Vagina (tissue), 2 donors: Measurements from ENCODE around the gene INTU. TPM values are rescaled to one million over a fixed set of nuclear protein-coding genes. Genes with fewer than 3 reads are reported as not detected.

Experiments used
- DNase-seq, 2 donors: peaks; one replicate each; pipeline ENCODE4 v3.0.0-alpha.2; 2017; ENCODE audit errors: extremely low spot score in 2 of 2
- H3K27ac ChIP-seq: fragments of 200-600 bp; sonication (generic); one replicate; pipeline ENCODE4 v1.5.1; 2019
- H3K27me3 ChIP-seq: fragments of 200-600 bp; sonication (generic); one replicate; pipeline ENCODE4 v1.5.1; 2019
- H3K36me3 ChIP-seq, 2 donors: fragments of 200-600 bp; sonication (generic); one replicate each; pipeline ENCODE4 v1.5.1; 2017 to 2019
- H3K4me1 ChIP-seq: fragments of 200-600 bp; sonication (generic); one replicate; pipeline ENCODE4 v1.5.1; 2019
- H3K4me3 ChIP-seq, 2 donors: fragments of 200-600 bp; sonication (generic); 1 replicate in 1 of 2; 2 replicates in 1 of 2; pipeline ENCODE4 v1.5.1; 2016 to 2019
- H3K9me3 ChIP-seq: fragments of 200-600 bp; sonication (generic); one replicate; pipeline ENCODE4 v1.5.1; 2019
- POLR2A ChIP-seq, 2 donors: fragments of 450-650 bp; IDR thresholded peaks; one replicate each; pipeline ENCODE4 v1.6.1; 2017; ENCODE audit warnings: antibody characterized with exemption in 2 of 2, mild to moderate bottlenecking in 2 of 2, moderate library complexity in 2 of 2
- POLR2AphosphoS5 ChIP-seq, 2 donors: sonication (generic); formaldehyde crosslinking; IDR thresholded peaks; one replicate each; pipeline ENCODE4 v1.9.0; 2017; ENCODE audit warnings: antibody characterized with exemption in 2 of 2, mild to moderate bottlenecking in 2 of 2, low read depth in 1 of 2; ENCODE audit not compliant: insufficient read depth in 1 of 2
- intact Hi-C: fragments of 100-400 bp; cut with DNase I; formaldehyde crosslinking; loops from one replicate; pipeline ENCODE4 v1.15.1; 2023
- total RNA-seq: library from RNA; depleted of rRNA; stranded (reverse); fragments of >200 nt; gene quantifications from one replicate; pipeline ENCODE4 v1.2.3, GENCODE V29; 2016
- TF ChIP-seq, protein P1 (sequence below), 3 experiments: fragments of 450-650 bp in 2 of 3; fragments of 200-600 bp in 1 of 3; sonication (generic) in 1 of 3; IDR thresholded peaks; one replicate each; pipeline ENCODE4 v1.5.1; 2017 to 2019; ENCODE audit warnings: antibody characterized with exemption in 3 of 3, mild to moderate bottlenecking in 2 of 3, moderate library complexity in 2 of 3

INTU gene
- total RNA-seq, 1 donor from 2014 or later: 8.8 TPM

DNA sequence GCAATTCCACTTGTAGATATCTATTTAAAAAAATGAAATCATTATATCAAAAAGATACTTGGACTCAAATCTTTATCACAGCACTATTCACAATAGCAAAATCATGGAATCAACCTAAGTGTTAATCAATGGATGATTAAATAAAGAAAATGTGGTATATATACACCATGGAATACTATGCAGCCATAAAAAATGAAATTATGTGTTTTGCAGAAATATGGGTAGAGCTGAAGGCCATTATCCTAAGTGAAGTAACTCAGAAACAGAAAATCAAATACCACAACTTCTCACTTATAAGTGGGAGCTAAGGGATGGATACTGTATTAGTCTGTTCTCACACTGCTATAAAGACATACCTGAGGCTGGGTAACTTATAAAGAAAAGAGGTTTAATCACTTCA, 14.3 kb upstream of the INTU start:
- Histone ChIP-seq H3K9me3 (no peaks in the 10 kb centered on the region), H3K27me3 (no peaks in the 10 kb centered on the region), H3K4me3 (no peak overlapping the region), H3K36me3 (no peaks in the 10 kb centered on the region), H3K4me1 (peaks cover 11% of the 10 kb centered on the region), H3K27ac (no peak overlapping the region)
- DNase-seq: no peak
- TF ChIP-seq, protein P1, sequence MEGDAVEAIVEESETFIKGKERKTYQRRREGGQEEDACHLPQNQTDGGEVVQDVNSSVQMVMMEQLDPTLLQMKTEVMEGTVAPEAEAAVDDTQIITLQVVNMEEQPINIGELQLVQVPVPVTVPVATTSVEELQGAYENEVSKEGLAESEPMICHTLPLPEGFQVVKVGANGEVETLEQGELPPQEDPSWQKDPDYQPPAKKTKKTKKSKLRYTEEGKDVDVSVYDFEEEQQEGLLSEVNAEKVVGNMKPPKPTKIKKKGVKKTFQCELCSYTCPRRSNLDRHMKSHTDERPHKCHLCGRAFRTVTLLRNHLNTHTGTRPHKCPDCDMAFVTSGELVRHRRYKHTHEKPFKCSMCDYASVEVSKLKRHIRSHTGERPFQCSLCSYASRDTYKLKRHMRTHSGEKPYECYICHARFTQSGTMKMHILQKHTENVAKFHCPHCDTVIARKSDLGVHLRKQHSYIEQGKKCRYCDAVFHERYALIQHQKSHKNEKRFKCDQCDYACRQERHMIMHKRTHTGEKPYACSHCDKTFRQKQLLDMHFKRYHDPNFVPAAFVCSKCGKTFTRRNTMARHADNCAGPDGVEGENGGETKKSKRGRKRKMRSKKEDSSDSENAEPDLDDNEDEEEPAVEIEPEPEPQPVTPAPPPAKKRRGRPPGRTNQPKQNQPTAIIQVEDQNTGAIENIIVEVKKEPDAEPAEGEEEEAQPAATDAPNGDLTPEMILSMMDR (IDR thresholded peaks at IDR 0.05): no peak
- TF ChIP-seq POLR2AphosphoS5 (IDR thresholded peaks at IDR 0.05; ENCODE audit: insufficient read depth in 1 of 2, low read depth in 1 of 2): no peak
- no peak for TF ChIP-seq POLR2A (IDR thresholded peaks at IDR 0.05)
- intact Hi-C loops: no loop called here

GRCh38 chr4:127622621-127622920, 10.2 kb upstream of the INTU start:
- Histone ChIP-seq H3K27me3 (no peaks in the 10 kb centered on the region), H3K27ac (no peak overlapping the region), H3K4me3 (peak overlapping the region; percentile 50 to 68), H3K9me3 (no peaks in the 10 kb centered on the region), H3K4me1 (peaks cover 12% of the 10 kb centered on the region), H3K36me3 (no peaks in the 10 kb centered on the region)
- TF ChIP-seq, protein P1 (IDR thresholded peaks at IDR 0.05): no peak
- TF ChIP-seq POLR2AphosphoS5 (IDR thresholded peaks at IDR 0.05; ENCODE audit: insufficient read depth in 1 of 2, low read depth in 1 of 2) (no peak), POLR2A (IDR thresholded peaks at IDR 0.05) (no peak)
- no peak for DNase-seq
- intact Hi-C loops: no loop called here

- Histone ChIP-seq H3K4me3 (peak overlapping the region; percentile 50 to 68), H3K4me1 (peaks cover 12% of the 10 kb centered on the region), H3K36me3 (no peaks in the 10 kb centered on the region), H3K27me3 (no peaks in the 10 kb centered on the region), H3K9me3 (no peaks in the 10 kb centered on the region), H3K27ac (peak overlapping the region; percentile 18)
- intact Hi-C loops: no loop called here
- no peak for DNase-seq
- no peak for TF ChIP-seq POLR2AphosphoS5 (IDR thresholded peaks at IDR 0.05; ENCODE audit: insufficient read depth in 1 of 2, low read depth in 1 of 2)
- TF ChIP-seq, protein P1 (IDR thresholded peaks at IDR 0.05): no peak
- no peak for TF ChIP-seq POLR2A (IDR thresholded peaks at IDR 0.05)
Measured at GRCh38 chr4:127622921-127623796, 9.6 kb upstream of the INTU start.

DNA sequence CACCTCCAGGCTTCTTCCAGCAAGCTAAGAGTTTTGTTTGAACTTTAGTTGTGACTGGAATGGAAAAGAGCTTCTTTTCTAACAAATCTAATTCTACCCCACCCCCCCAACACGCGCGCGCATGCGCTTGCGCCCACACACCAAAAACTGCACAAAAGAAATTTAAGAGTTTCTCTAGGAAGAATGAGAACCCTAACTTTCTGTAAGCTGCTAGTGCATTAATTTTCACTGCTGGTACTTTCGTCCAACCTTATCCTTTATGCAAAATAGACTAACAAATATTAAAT, 9.0 kb upstream of the INTU start:
- no peak overlapping the region for H3K27ac ChIP-seq
- no peaks in the 10 kb centered on the region for H3K27me3 ChIP-seq
- H3K9me3 ChIP-seq: no peaks in the 10 kb centered on the region
- H3K36me3 ChIP-seq: no peaks in the 10 kb centered on the region
- no peak for DNase-seq
- H3K4me3 ChIP-seq: peak overlapping the region; percentile 50 to 68
- intact Hi-C loops: no loop called here
- H3K4me1 ChIP-seq: peaks cover 12% of the 10 kb centered on the region
- TF ChIP-seq POLR2AphosphoS5 (IDR thresholded peaks at IDR 0.05; ENCODE audit: insufficient read depth in 1 of 2, low read depth in 1 of 2) (no peak), POLR2A (IDR thresholded peaks at IDR 0.05) (no peak)
- TF ChIP-seq, protein P1 (IDR thresholded peaks at IDR 0.05): no peak

DNA sequence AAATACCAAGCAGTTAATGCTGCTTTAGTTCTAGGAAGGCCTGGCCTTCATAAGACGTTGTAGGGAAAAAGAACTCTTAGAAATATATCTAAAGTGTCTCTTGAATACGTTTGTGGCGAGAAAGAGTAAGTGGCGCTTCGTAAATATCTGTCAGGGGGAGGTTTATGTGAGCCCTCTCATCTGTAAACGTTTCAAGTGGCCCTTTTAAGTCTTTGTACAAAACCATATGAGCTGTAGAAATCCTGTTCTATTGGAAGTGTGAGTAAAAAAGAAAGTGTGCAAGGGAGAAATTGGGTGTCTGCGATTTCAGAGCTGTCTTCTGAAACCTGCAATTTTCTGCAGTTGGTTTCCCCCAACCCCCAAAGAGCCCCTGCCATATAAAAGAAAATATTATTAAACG, 8.6 kb upstream of the INTU start:
- H3K9me3 ChIP-seq: no peaks in the 10 kb centered on the region
- no peak for DNase-seq
- no peaks in the 10 kb centered on the region for H3K36me3 ChIP-seq
- no peak overlapping the region for H3K4me3 ChIP-seq
- H3K27ac ChIP-seq: no peak overlapping the region
- intact Hi-C loops: no loop called here
- H3K27me3 ChIP-seq: no peaks in the 10 kb centered on the region
- no peak for TF ChIP-seq POLR2AphosphoS5 (IDR thresholded peaks at IDR 0.05; ENCODE audit: insufficient read depth in 1 of 2, low read depth in 1 of 2)
- TF ChIP-seq POLR2A (IDR thresholded peaks at IDR 0.05): no peak
- TF ChIP-seq, protein P1 (IDR thresholded peaks at IDR 0.05): no peak
- H3K4me1 ChIP-seq: peaks cover 12% of the 10 kb centered on the region
